ENCODE data around the gene CGB1. TPM values are rescaled to one million over a fixed set of nuclear protein-coding genes. Genes with fewer than 3 reads are reported as not detected.
"Not testable (repeated sequence)": the region's sequence is repeated elsewhere in the genome, so short reads cannot be mapped to it uniquely, and the experiment has no call there.

CGB1 gene
- total RNA-seq, 1 experiment from 2014 or later = not detected

- H3K27me3 ChIP-seq, H3K4me3 ChIP-seq, H3K36me3 ChIP-seq, H3K9me3 ChIP-seq, DNase-seq: not testable (repeated sequence)
Measured at GRCh38 chr19:49038111-49038510, 1.4 kb upstream of the CGB1 start.

- H3K4me3 ChIP-seq, H3K36me3 ChIP-seq, H3K27me3 ChIP-seq, H3K9me3 ChIP-seq: not testable (repeated sequence)
- peak; percentile 59 for DNase-seq
Measured at GRCh38 chr19:49031642-49032301, 4.9 kb downstream of the CGB1 start, which contains the start of gene CGB2. Gene CGB2 (plus strand): TSS chr19:49031890. CDS start chr19:49032096, 206 bp downstream.

GRCh38 chr19:49030323-49030722, 6.4 kb downstream of the CGB1 start:
- not testable (repeated sequence) for H3K36me3 ChIP-seq, H3K9me3 ChIP-seq, H3K27me3 ChIP-seq, DNase-seq, H3K4me3 ChIP-seq

- not testable (repeated sequence) for H3K36me3 ChIP-seq, H3K4me3 ChIP-seq, H3K27me3 ChIP-seq, H3K9me3 ChIP-seq
- DNase-seq = peak; percentile 55
Measured at GRCh38 chr19:49029749-49030148, 6.9 kb downstream of the CGB1 start.

GRCh38 chr19:49028686-49029085, 8.0 kb downstream of the CGB1 start:
- not testable (repeated sequence) for DNase-seq, H3K9me3 ChIP-seq, H3K27me3 ChIP-seq, H3K4me3 ChIP-seq, H3K36me3 ChIP-seq

GRCh38 chr19:49025599-49025998, 11.1 kb downstream of the CGB1 start:
- H3K9me3 ChIP-seq, H3K4me3 ChIP-seq, H3K27me3 ChIP-seq, H3K36me3 ChIP-seq: not testable (repeated sequence)
- DNase-seq = peak; percentile 60

- not testable (repeated sequence) for DNase-seq, H3K4me3 ChIP-seq, H3K36me3 ChIP-seq, H3K9me3 ChIP-seq, H3K27me3 ChIP-seq
Measured at GRCh38 chr19:49025088-49025487, 11.6 kb downstream of the CGB1 start.

- not testable (repeated sequence) for DNase-seq
Measured at GRCh38 chr19:49024233-49024632, 12.5 kb downstream of the CGB1 start, which contains the start of gene CGB3. Gene CGB3 (minus strand): TSS chr19:49024333. CDS start chr19:49023971, 362 bp downstream.

GRCh38 chr19:49022116-49022515, 14.6 kb downstream of the CGB1 start:
- no peaks in the 10 kb centered on the region for H3K36me3 ChIP-seq
- H3K27me3 ChIP-seq = peaks cover 11% of the 10 kb centered on the region
- no peak overlapping the region for H3K4me3 ChIP-seq
- no peaks in the 10 kb centered on the region for H3K9me3 ChIP-seq
- no peak for DNase-seq

More at GRCh38 chr19:49024233-49024632, 12.5 kb downstream of the CGB1 start, which contains the start of gene CGB3:
- H3K9me3 ChIP-seq, H3K4me3 ChIP-seq, H3K36me3 ChIP-seq, H3K27me3 ChIP-seq: not testable (repeated sequence)

- Histone ChIP-seq H3K9me3 (no peaks in the 10 kb centered on the region), H3K27me3 (peaks cover 11% of the 10 kb centered on the region), H3K4me3 (no peak overlapping the region), H3K36me3 (no peaks in the 10 kb centered on the region)
- peak; percentile 41 for DNase-seq
Measured at GRCh38 chr19:49020931-49021895, 15.5 kb downstream of the CGB1 start.

GRCh38 chr19:49020342-49020741, 16.4 kb downstream of the CGB1 start:
- H3K36me3 ChIP-seq = peaks cover 6% of the 10 kb centered on the region
- DNase-seq = no peak
- no peaks in the 10 kb centered on the region for H3K9me3 ChIP-seq
- H3K27me3 ChIP-seq = peaks cover 11% of the 10 kb centered on the region
- H3K4me3 ChIP-seq = no peak overlapping the region

GRCh38 chr19:49019242-49019932, 17.3 kb downstream of the CGB1 start:
- Histone ChIP-seq H3K9me3 (no peaks in the 10 kb centered on the region), H3K4me3 (peak overlapping the region; percentile 40), H3K36me3 (peaks cover 16% of the 10 kb centered on the region), H3K27me3 (peaks cover 11% of the 10 kb centered on the region)
- peak; percentile 64 for DNase-seq

- H3K9me3 ChIP-seq, H3K4me3 ChIP-seq, DNase-seq: not testable (repeated sequence)
- Histone ChIP-seq H3K27me3 (peaks cover 11% of the 10 kb centered on the region), H3K36me3 (peaks cover 24% of the 10 kb centered on the region)
Measured at GRCh38 chr19:49018388-49019241, 18.1 kb downstream of the CGB1 start.

GRCh38 chr19:49017666-49018351, 18.9 kb downstream of the CGB1 start:
- Histone ChIP-seq H3K27me3 (peaks cover 11% of the 10 kb centered on the region), H3K4me3 (no peak overlapping the region), H3K9me3 (no peaks in the 10 kb centered on the region), H3K36me3 (peaks cover 28% of the 10 kb centered on the region)
- peak; percentile 60 for DNase-seq

GRCh38 chr19:49017041-49017665, 19.5 kb downstream of the CGB1 start, which contains the start of gene LHB:
Gene LHB (minus strand): TSS chr19:49017091. CDS start chr19:49017081, 10 bp downstream.
- Histone ChIP-seq H3K36me3 (peaks cover 35% of the 10 kb centered on the region), H3K9me3 (no peaks in the 10 kb centered on the region), H3K27me3 (peaks cover 11% of the 10 kb centered on the region), H3K4me3 (no peak within 1 kb of the TSS)
- no peak for DNase-seq

All from MG63 (cell line).